ENCODE measurements around the gene RGS19. TPM values are rescaled to one million over a fixed set of nuclear protein-coding genes. Genes with fewer than 3 reads are reported as not detected.

Gene RGS19
- total RNA-seq, 1 donor from 2014 or later, result 26.2 TPM

DNA sequence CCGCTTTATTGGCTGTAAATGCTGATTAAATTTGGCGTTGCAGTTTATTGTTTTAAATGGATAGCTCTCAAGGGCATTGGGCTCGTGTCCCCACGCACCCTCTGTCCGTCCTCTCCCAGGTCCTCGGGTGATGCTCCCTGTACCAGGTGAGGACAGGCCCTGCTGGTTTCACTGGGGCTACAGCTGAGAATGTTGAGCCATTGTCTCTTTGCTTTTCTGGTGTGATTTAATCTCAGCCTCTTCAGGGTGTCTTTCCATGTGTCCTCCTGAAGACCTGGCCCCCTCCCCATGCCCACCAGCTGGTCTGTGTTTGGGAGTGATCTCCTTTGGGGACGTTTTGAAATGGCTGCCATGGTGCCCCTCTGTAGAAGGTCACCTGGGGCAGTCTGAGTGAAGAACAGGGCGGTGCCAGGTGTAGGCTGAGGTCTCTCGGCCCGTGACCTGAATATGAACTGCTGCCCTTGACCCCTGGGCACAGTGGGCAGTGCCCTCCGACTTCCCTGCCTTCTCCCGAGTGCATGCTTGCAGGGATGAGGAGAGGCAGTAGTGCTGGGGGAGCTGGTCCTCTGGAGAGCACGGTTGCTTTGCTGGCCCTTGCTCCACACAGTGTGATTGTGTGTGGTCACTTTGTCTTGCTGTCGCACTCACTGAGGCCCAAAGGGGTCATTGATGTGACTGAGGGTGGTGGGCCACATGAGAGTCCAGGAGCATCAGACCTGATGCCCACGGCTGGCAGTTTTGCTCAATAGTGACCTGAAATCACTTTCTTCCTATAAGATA, 55.8 kb downstream of the RGS19 start:
- Mint-ChIP-seq H3K36me3 (ENCODE audit: low read depth, unreplicated experiment) (peaks cover 64% of the 10 kb centered on the region), H3K4me1 (ENCODE audit: unreplicated experiment) (peaks cover 3% of the 10 kb centered on the region), H3K27me3 (ENCODE audit: unreplicated experiment) (peaks cover 12% of the 10 kb centered on the region), H3K27ac (ENCODE audit: unreplicated experiment) (no peak overlapping the region), H3K9me3 (ENCODE audit: unreplicated experiment) (no peaks in the 10 kb centered on the region), H3K4me3 (ENCODE audit: unreplicated experiment) (peak overlapping the region; percentile 51)
- TF ChIP-seq, protein P1, sequence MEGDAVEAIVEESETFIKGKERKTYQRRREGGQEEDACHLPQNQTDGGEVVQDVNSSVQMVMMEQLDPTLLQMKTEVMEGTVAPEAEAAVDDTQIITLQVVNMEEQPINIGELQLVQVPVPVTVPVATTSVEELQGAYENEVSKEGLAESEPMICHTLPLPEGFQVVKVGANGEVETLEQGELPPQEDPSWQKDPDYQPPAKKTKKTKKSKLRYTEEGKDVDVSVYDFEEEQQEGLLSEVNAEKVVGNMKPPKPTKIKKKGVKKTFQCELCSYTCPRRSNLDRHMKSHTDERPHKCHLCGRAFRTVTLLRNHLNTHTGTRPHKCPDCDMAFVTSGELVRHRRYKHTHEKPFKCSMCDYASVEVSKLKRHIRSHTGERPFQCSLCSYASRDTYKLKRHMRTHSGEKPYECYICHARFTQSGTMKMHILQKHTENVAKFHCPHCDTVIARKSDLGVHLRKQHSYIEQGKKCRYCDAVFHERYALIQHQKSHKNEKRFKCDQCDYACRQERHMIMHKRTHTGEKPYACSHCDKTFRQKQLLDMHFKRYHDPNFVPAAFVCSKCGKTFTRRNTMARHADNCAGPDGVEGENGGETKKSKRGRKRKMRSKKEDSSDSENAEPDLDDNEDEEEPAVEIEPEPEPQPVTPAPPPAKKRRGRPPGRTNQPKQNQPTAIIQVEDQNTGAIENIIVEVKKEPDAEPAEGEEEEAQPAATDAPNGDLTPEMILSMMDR (IDR thresholded peaks at IDR 0.05; ENCODE audit: unreplicated experiment), result no peak
- no peak for DNase-seq (ENCODE audit: low spot score)

Small RNA genes lying within 50 kb of the gene (microRNA-seq; reads per million reads assigned to microRNA genes)
- gene MIR6813 (ENCODE audit: unreplicated experiment), result 5.4 reads per million, percentile 50 among the genes with 10 or more reads in this experiment

Other genes starting within 250 kb of the RGS19 start
- gene ZBTB46, start 248.3 kb downstream of the RGS19 start, total RNA-seq (ENCODE audit: unreplicated experiment), result 42.1 TPM
- not detected for gene ABHD16B, start 218.0 kb downstream of the RGS19 start, total RNA-seq (ENCODE audit: unreplicated experiment)
- 85.5 TPM for gene TPD52L2, start 214.2 kb downstream of the RGS19 start, total RNA-seq (ENCODE audit: unreplicated experiment)
- 54.4 TPM for gene DNAJC5, start 184.4 kb downstream of the RGS19 start, total RNA-seq (ENCODE audit: unreplicated experiment)
- 40.1 TPM for gene UCKL1, start 123.1 kb downstream of the RGS19 start, total RNA-seq (ENCODE audit: unreplicated experiment)
- 40.8 TPM for gene ZNF512B, start 109.6 kb downstream of the RGS19 start, total RNA-seq (ENCODE audit: unreplicated experiment)
- gene SAMD10, start 99.9 kb downstream of the RGS19 start, total RNA-seq (ENCODE audit: unreplicated experiment), result 5.0 TPM
- gene PRPF6, start 98.4 kb downstream of the RGS19 start, total RNA-seq (ENCODE audit: unreplicated experiment), result 73.4 TPM
- gene C20orf204, start 43.3 kb downstream of the RGS19 start, total RNA-seq (ENCODE audit: unreplicated experiment), result 14.2 TPM
- gene SOX18, start 29.9 kb downstream of the RGS19 start, total RNA-seq (ENCODE audit: unreplicated experiment), result 149 TPM
- 123 TPM for gene TCEA2, start 16.3 kb downstream of the RGS19 start, total RNA-seq (ENCODE audit: unreplicated experiment)
- 10.2 TPM for gene OPRL1, start 564 bp upstream of the RGS19 start, total RNA-seq (ENCODE audit: unreplicated experiment)
- not detected for gene LKAAEAR1, start 4.9 kb upstream of the RGS19 start, total RNA-seq (ENCODE audit: unreplicated experiment)
- gene NPBWR2, start 28.0 kb upstream of the RGS19 start, total RNA-seq (ENCODE audit: unreplicated experiment), result not detected
- gene MYT1, start 84.9 kb upstream of the RGS19 start, total RNA-seq (ENCODE audit: unreplicated experiment), result 0.74 TPM
- 104 TPM for gene PCMTD2, start 176.2 kb upstream of the RGS19 start, total RNA-seq (ENCODE audit: unreplicated experiment)

Data from endothelial cell (in vitro differentiated cells).